Measurements from ENCODE around the gene TOGARAM2.

Gene TOGARAM2

GRCh38 chr2:29000956-29001355 lies 19.9 kb downstream of the TOGARAM2 start:
- DNase-seq = no peak

GRCh38 chr2:29001806-29002205 lies 20.7 kb downstream of the TOGARAM2 start:
- DNase-seq = no peak

- no peak for DNase-seq
These were observed 23.7 kb downstream of the TOGARAM2 start for GRCh38 chr2:29004755-29005154.

- no peak for DNase-seq
These were observed 24.2 kb downstream of the TOGARAM2 start for GRCh38 chr2:29005331-29005730.

- DNase-seq = no peak
These were observed 25.2 kb downstream of the TOGARAM2 start for GRCh38 chr2:29006092-29006979.

- no peak for DNase-seq
These were observed 25.8 kb downstream of the TOGARAM2 start for GRCh38 chr2:29006980-29007301.

GRCh38 chr2:29009270-29009669 lies 28.2 kb downstream of the TOGARAM2 start:
- DNase-seq = no peak

- no peak for DNase-seq
These were observed 28.9 kb downstream of the TOGARAM2 start for GRCh38 chr2:29009711-29010677.

GRCh38 chr2:29010946-29011345 lies 29.8 kb downstream of the TOGARAM2 start:
- no peak for DNase-seq

- no peak for DNase-seq
These were observed 30.4 kb downstream of the TOGARAM2 start for GRCh38 chr2:29011418-29012060.

GRCh38 chr2:29012211-29012681 lies 31.1 kb downstream of the TOGARAM2 start:
- DNase-seq = no peak

GRCh38 chr2:29013057-29013780 lies 32.1 kb downstream of the TOGARAM2 start:
- DNase-seq = no peak

GRCh38 chr2:29014331-29014730 lies 33.2 kb downstream of the TOGARAM2 start:
- no peak for DNase-seq

- DNase-seq = no peak
These were observed 33.8 kb downstream of the TOGARAM2 start for GRCh38 chr2:29014811-29015421.

GRCh38 chr2:29015701-29016470 lies 34.8 kb downstream of the TOGARAM2 start:
- DNase-seq = no peak

- DNase-seq = no peak
These were observed 35.4 kb downstream of the TOGARAM2 start for GRCh38 chr2:29016504-29016903.

- DNase-seq = no peak
These were observed 36.8 kb downstream of the TOGARAM2 start for GRCh38 chr2:29017716-29018435.

- DNase-seq = no peak
These were observed 40.8 kb downstream of the TOGARAM2 start for GRCh38 chr2:29021886-29022285.

- no peak for DNase-seq
These were observed 41.6 kb downstream of the TOGARAM2 start for GRCh38 chr2:29022679-29023078.

- DNase-seq = no peak
These were observed 42.1 kb downstream of the TOGARAM2 start for GRCh38 chr2:29023188-29023587.

Measured in amniotic stem cell (primary cell).